BE2C (cell line): Measurements from ENCODE around the gene APC2.

ENCODE experiments used
- DNase-seq: peaks from one replicate; pipeline ENCODE4 v3.0.0-alpha.2; 2020
- H3K27me3 ChIP-seq: fragments of 250-450 bp; sonication (Bioruptor Pico); 2 replicates; pipeline ENCODE4 v1.5.1; 2020; ENCODE audit warnings: mild to moderate bottlenecking
- H3K36me3 ChIP-seq: fragments of 250-450 bp; sonication (Bioruptor Pico); 2 replicates; pipeline ENCODE4 v1.5.1; 2020; ENCODE audit warnings: mild to moderate bottlenecking
- H3K4me1 ChIP-seq: fragments of 250-450 bp; sonication (Bioruptor Pico); 2 replicates; pipeline ENCODE4 v1.5.1; 2020
- H3K4me3 ChIP-seq: 2 replicates; pipeline ENCODE4 v1.5.1; 2011; ENCODE audit warnings: low read depth, low read length
- H3K9me3 ChIP-seq: fragments of 250-450 bp; sonication (Bioruptor Pico); 2 replicates; pipeline ENCODE4 v1.5.1; 2020
- CTCF ChIP-seq: IDR thresholded peaks from 2 replicates; pipeline ENCODE4 v1.5.1; 2012; ENCODE audit warnings: mild to moderate bottlenecking, low read depth, low read length

APC2 gene

DNA sequence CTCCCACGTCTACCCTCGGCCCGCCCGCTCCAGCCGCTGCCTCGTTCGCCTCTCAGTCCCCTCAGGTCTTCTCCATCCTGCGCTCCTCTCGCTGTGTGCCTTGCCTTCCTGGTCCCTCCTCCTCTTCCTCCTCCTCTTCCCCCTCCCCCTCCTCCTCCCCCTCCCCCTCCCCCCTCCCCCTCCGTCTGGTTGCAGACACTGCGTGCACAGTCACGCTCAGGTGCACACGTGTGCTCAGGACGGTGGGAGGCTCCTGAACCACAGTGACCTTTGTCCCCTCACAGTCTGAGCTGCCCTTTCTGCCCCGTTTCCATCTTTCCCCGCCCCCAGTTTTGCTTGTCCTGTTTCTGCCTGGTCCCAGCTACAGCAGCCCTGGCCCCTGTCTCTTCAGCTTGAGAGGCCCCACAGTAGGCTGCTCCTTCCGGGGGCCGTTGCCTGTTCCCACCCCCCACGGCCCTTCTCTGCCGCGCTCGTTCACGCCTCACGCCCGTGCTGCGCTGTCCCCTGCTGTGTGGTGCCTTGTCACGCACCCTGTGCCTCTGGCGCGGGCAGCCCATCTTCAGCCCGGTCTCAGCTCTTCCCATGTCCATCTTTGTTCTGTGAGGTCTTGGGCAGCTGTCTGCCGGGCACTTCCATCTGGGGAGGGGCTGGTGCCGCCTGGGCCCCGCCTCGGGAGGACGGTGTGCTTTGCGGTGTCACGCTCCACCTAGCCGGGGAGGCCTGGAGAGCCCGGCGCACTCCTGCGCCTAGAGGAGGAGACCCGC lies 25.5 kb upstream of the APC2 start:
- no peaks in the 10 kb centered on the region; the same call in 1 of the 2 replicates for H3K4me1 ChIP-seq

DNA sequence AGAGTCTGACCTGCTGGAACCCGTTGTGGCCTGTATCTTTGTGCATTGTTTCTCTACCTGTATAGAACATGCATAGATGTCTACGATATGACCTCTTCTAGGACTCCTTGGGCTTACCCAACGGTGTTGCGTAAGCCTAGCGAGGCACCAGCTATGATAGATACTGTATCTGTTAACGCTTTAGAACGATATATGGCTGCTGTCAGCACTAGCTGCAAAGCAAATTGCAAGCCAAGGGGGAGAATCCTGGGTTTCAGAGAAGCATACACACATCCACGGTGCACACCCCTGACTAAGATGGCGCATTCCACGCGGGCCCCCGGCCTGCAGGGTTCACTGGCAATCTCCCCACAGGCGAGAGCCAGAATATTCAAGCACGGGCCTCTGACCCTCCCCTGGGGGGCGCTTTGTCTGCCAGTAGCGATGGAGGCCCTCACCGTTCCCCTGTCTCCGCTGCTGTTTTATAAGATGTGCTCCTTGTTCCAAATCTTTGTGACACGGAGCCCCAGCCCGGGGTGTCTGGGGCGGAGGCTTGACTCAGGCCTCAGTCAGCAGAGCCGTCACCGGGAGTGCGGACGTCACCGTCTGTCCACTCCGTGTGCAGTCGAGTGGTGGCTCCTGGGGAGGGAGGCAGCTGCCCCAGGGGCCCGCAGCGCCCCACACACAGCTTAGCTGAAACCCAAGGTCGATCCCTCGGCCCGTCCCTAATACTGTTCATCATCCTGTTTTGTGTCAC lies 24.7 kb upstream of the APC2 start:
- peaks cover 96% of the 10 kb centered on the region for H3K36me3 ChIP-seq
- TF ChIP-seq CTCF = no peak

More for the DNA sequence above, 25.5 kb upstream of the APC2 start:
- TF ChIP-seq CTCF = no peak
- H3K4me3 ChIP-seq = no peak overlapping the region
- DNase-seq = no peak
- peaks cover 89% of the 10 kb centered on the region for H3K36me3 ChIP-seq
- H3K9me3 ChIP-seq = no peaks in the 10 kb centered on the region
- H3K27me3 ChIP-seq = no peaks in the 10 kb centered on the region

GRCh38 chr19:1425902-1426301 lies 24.0 kb upstream of the APC2 start:
- H3K27me3 ChIP-seq = no peaks in the 10 kb centered on the region
- no peak overlapping the region for H3K4me3 ChIP-seq
- no peak for DNase-seq
- no peaks in the 10 kb centered on the region for H3K9me3 ChIP-seq
- H3K36me3 ChIP-seq = peaks cover 96% of the 10 kb centered on the region
- no peaks in the 10 kb centered on the region; the same call in 1 of the 2 replicates for H3K4me1 ChIP-seq
- TF ChIP-seq CTCF = no peak

More for the DNA sequence above, 24.7 kb upstream of the APC2 start:
- H3K9me3 ChIP-seq = no peaks in the 10 kb centered on the region
- no peaks in the 10 kb centered on the region; the same call in 1 of the 2 replicates for H3K4me1 ChIP-seq
- no peaks in the 10 kb centered on the region for H3K27me3 ChIP-seq
- DNase-seq = no peak
- H3K4me3 ChIP-seq = no peak overlapping the region

DNA sequence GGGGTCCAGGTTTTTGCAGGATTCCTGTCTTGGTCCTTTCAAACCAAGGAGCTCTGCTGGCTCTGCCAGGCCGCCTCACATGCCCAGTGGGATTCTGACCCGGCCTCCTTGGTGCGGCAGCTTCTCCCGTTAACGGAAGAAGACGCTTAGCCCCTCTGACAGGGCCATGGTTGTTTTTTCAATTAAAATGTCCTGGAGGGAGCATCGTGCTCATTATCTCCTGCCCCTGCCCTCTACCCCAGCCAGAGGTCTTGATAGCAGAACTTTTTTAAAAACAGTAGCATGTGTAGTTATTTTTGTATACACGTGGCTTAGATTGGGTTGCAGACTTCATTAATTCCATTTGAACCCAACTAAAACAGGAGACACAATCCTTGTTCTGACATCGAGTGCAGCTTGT lies 23.2 kb upstream of the APC2 start:
- DNase-seq = no peak
- Histone ChIP-seq H3K4me3 (no peak overlapping the region), H3K4me1 (no peaks in the 10 kb centered on the region; the same call in 1 of the 2 replicates), H3K27me3 (no peaks in the 10 kb centered on the region), H3K9me3 (no peaks in the 10 kb centered on the region), H3K36me3 (peaks cover 95% of the 10 kb centered on the region)
- no peak for TF ChIP-seq CTCF

DNA sequence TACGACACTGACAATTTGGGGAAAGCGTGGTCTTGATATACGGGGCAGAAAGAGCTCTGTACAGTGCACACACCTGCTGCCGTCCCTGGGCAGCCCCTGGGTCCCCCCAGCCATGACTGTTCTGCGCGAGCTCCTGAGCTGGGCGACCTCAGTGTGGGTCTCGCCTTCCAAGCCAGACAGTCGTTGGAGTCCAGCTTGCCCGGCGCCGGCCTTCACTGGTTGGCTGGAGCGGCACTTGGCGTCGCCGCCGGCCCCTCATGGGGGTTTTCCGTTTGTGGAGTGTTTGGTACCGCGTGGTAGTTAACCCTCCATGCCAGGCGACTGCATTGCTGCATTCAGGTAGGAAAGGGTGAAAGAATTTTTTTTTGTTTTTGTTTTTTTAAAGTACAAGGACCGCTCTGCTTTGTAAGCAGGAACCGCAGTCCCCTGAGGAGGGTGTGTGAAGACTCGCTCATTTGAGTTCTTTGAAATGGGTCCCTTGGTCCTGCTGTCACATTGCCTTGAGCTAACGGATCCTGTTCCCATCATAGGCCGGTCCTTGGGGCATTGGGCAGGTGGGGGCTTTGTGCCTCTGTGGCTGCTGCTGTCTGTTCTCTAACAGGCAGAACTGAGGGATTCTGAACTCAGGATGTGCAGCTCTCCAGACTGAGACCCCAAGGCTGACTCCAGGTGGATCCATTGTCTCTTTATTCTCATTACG lies 22.6 kb upstream of the APC2 start:
- Histone ChIP-seq H3K4me3 (no peak overlapping the region), H3K27me3 (no peaks in the 10 kb centered on the region), H3K9me3 (no peaks in the 10 kb centered on the region), H3K36me3 (peaks cover 95% of the 10 kb centered on the region), H3K4me1 (no peaks in the 10 kb centered on the region; the same call in 1 of the 2 replicates)
- no peak for DNase-seq
- TF ChIP-seq CTCF = no peak
